Karpas-422 (cell line): ENCODE data around the gene AIMP1. TPM values are rescaled to one million over a fixed set of nuclear protein-coding genes. Genes with fewer than 3 reads are reported as not detected.

ENCODE experiments used
- DNase-seq: peaks from one replicate; pipeline ENCODE4 v3.0.0-alpha.2; 2015
- H2AFZ ChIP-seq: fragments of 200-600 bp; sonication (generic); 2 replicates; pipeline ENCODE4 v1.6.1; 2014; ENCODE audit warnings: antibody characterized with exemption, low read length, mixed read lengths
- H3K27ac ChIP-seq: fragments of 200-600 bp; sonication (generic); 2 replicates; pipeline ENCODE4 v1.5.1; 2014; ENCODE audit warnings: mild to moderate bottlenecking, low read length, moderate library complexity
- H3K27me3 ChIP-seq: fragments of 200-600 bp; sonication (generic); 2 replicates; pipeline ENCODE4 v1.6.1; 2014; ENCODE audit warnings: low read length, mixed read lengths
- H3K36me3 ChIP-seq: fragments of 200-600 bp; sonication (generic); 2 replicates; pipeline ENCODE4 v1.6.1; 2014; ENCODE audit warnings: low read length, mixed read lengths; ENCODE audit not compliant: insufficient read depth
- H3K4me1 ChIP-seq: fragments of 200-600 bp; sonication (generic); 2 replicates; pipeline ENCODE4 v1.6.1; 2014; ENCODE audit warnings: mild to moderate bottlenecking, low read length, mixed read lengths
- H3K4me2 ChIP-seq: fragments of 200-600 bp; sonication (generic); 2 replicates; pipeline ENCODE4 v1.6.1; 2014; ENCODE audit warnings: low read length, low read depth, mild to moderate bottlenecking; ENCODE audit not compliant: poor library complexity, severe bottlenecking
- H3K4me3 ChIP-seq: fragments of 200-600 bp; sonication (generic); 2 replicates; pipeline ENCODE4 v1.5.1; 2014; ENCODE audit warnings: mild to moderate bottlenecking, antibody characterized with exemption, low read length, mixed read lengths
- H3K79me2 ChIP-seq: fragments of 200-600 bp; sonication (generic); 2 replicates; pipeline ENCODE4 v1.6.1; 2014; ENCODE audit warnings: mild to moderate bottlenecking, low read length, mixed read lengths
- H3K9ac ChIP-seq: fragments of 200-600 bp; sonication (generic); 2 replicates; pipeline ENCODE4 v1.6.0; 2014; ENCODE audit warnings: low read length
- H3K9me2 ChIP-seq: fragments of 200-600 bp; sonication (generic), shearing (Covaris generic); replicated peaks from 2 replicates; pipeline ENCODE4 v1.6.0; 2014; ENCODE audit warnings: mild to moderate bottlenecking, low read length, moderate library complexity; ENCODE audit not compliant: insufficient read depth
- H3K9me3 ChIP-seq: fragments of 300-700, 200-600 bp; sonication (generic); 2 replicates; pipeline ENCODE4 v1.6.1; 2014; ENCODE audit warnings: low read length, mixed read lengths
- H4K20me1 ChIP-seq: fragments of 200-600 bp; sonication (generic); 2 replicates; pipeline ENCODE4 v1.6.1; 2014; ENCODE audit warnings: mild to moderate bottlenecking, antibody characterized with exemption, low read length, low read depth; ENCODE audit not compliant: insufficient read depth
- total RNA-seq: library from RNA; depleted of rRNA; stranded (reverse); fragments of >200 nt; shearing (Covaris generic); gene quantifications from 2 replicates; pipeline ENCODE4 v1.2.3, GENCODE V29; 2014; ENCODE audit warnings: low replicate concordance

AIMP1 gene
- total RNA-seq, 1 experiment from 2014 or later: 38.7 TPM

DNA sequence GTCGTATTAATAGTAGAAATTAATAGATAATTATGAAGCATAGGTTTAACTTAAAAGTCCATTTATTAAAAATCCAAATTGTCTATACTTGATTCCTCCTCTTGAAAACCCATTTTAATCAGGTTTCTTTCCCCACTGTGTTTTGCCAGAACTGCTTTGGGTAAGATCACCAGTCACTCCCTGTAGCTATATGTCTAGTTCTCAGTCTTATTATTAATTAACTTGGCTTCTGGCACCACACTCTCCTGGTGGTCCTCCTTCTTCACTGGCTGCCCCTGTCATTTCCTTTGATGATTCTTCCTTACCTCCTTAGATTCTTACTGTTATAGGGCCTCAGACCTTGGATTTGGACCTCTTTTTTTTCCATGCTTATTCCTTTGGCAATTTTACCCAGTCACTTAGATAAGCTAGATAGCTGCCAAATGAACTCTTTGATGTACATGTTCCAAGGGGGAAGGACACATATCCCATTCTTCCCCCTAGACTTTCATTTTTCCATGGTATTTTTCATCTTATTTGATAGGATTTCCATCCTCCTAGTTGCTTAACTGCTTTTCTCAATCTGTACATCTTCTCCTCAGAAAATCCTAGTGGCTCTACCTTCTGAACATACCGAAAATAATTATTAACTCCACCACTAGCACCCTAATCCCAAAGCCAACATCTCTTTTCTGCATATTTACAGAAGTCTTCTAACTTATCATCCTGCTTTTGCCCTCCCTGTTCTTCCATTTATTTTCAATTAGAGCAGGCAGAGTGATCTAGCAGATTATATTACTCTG, 27.7 kb downstream of the AIMP1 start:
- no peak overlapping the region for H3K4me3 ChIP-seq
- H3K27me3 ChIP-seq: no peaks in the 10 kb centered on the region
- H3K36me3 ChIP-seq: peaks cover 63% of the 10 kb centered on the region
- H3K27ac ChIP-seq: no peak overlapping the region
- H2AFZ ChIP-seq: no peak overlapping the region
- H3K4me1 ChIP-seq: no peaks in the 10 kb centered on the region
- peaks cover 62% of the 10 kb centered on the region for H3K79me2 ChIP-seq
- no peak overlapping the region for H3K4me2 ChIP-seq
- DNase-seq: no peak
- H3K9ac ChIP-seq: no peak overlapping the region
- H3K9me2 ChIP-seq: no peaks in the 10 kb centered on the region
- H3K9me3 ChIP-seq: no peaks in the 10 kb centered on the region
- H4K20me1 ChIP-seq: peaks cover 11% of the 10 kb centered on the region; the same call in 1 of the 2 replicates

DNA sequence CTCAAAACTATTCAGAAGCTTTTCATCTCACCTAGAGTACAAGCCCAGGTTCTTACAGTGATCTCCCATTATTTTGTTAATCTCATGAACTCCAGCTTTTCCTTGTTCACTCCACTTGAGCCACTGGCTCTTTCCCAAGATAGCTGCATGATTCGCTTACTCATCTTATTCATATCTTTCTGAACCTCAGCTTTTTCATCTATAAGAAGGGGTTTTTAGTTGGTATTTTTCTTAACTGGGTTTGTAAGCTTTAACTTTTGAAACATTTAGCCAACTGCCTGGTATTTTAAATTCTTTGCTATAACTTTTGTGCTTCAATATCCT, 28.3 kb downstream of the AIMP1 start:
- Histone ChIP-seq H2AFZ (no peak overlapping the region), H3K36me3 (peaks cover 64% of the 10 kb centered on the region), H3K4me3 (no peak overlapping the region), H3K9ac (no peak overlapping the region), H3K79me2 (peaks cover 57% of the 10 kb centered on the region), H4K20me1 (peaks cover 11% of the 10 kb centered on the region; the same call in 1 of the 2 replicates), H3K9me2 (no peaks in the 10 kb centered on the region), H3K27ac (no peak overlapping the region), H3K27me3 (no peaks in the 10 kb centered on the region), H3K4me2 (no peak overlapping the region), H3K4me1 (no peaks in the 10 kb centered on the region), H3K9me3 (no peaks in the 10 kb centered on the region)
- DNase-seq: no peak

DNA sequence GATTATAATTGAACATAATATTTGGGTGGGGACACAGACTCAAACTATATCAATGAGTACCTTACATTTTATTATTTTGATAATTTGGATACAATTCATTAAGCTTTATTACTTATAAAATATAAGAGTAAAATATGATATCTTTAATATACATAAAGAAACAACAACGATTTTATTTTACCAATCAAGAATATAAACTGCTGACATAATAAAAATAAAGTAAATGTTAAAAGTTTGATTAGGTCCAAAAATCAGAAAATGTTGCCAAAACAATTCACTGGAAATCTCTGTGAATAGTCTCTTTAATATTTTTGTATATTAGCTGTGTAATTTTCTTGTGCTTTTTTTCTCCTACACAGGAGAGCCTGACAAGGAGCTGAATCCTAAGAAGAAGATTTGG, 30.8 kb downstream of the AIMP1 start:
- Histone ChIP-seq H3K27ac (no peak overlapping the region), H3K36me3 (peaks cover 44% of the 10 kb centered on the region), H3K9me2 (no peaks in the 10 kb centered on the region), H4K20me1 (peaks cover 11% of the 10 kb centered on the region; the same call in 1 of the 2 replicates), H3K9ac (no peak overlapping the region), H3K4me1 (no peaks in the 10 kb centered on the region), H3K4me3 (no peak overlapping the region), H3K9me3 (no peaks in the 10 kb centered on the region), H3K79me2 (peaks cover 31% of the 10 kb centered on the region), H3K27me3 (no peaks in the 10 kb centered on the region), H3K4me2 (no peak overlapping the region), H2AFZ (no peak overlapping the region)
- DNase-seq: no peak

- H2AFZ ChIP-seq: no peak overlapping the region
- H3K36me3 ChIP-seq: peaks cover 32% of the 10 kb centered on the region; the same call in 1 of the 2 replicates
- H3K79me2 ChIP-seq: no peaks in the 10 kb centered on the region
- H3K9me2 ChIP-seq: no peaks in the 10 kb centered on the region
- H3K27me3 ChIP-seq: no peaks in the 10 kb centered on the region
- H3K4me2 ChIP-seq: no peak overlapping the region
- H3K4me1 ChIP-seq: no peaks in the 10 kb centered on the region
- H3K9ac ChIP-seq: no peak overlapping the region
- no peak for DNase-seq
- H3K27ac ChIP-seq: no peak overlapping the region
- H3K9me3 ChIP-seq: no peaks in the 10 kb centered on the region
- H3K4me3 ChIP-seq: no peak overlapping the region
- H4K20me1 ChIP-seq: 0 out of 2 replicates have a peak, but pooled peaks cover 4% of the 10 kb centered on the region
Observed at GRCh38 chr4:106351016-106351415, 34.7 kb downstream of the AIMP1 start.

- no peaks in the 10 kb centered on the region for H3K4me1 ChIP-seq
- no peak overlapping the region for H3K9ac ChIP-seq
- H4K20me1 ChIP-seq: 0 out of 2 replicates have a peak, but pooled peaks cover under 1% of the 10 kb centered on the region
- H3K9me2 ChIP-seq: no peaks in the 10 kb centered on the region
- no peak overlapping the region for H3K4me3 ChIP-seq
- no peaks in the 10 kb centered on the region for H3K9me3 ChIP-seq
- peaks cover 8% of the 10 kb centered on the region; the same call in 1 of the 2 replicates for H3K36me3 ChIP-seq
- H3K27me3 ChIP-seq: no peaks in the 10 kb centered on the region
- no peak for DNase-seq
- H3K4me2 ChIP-seq: no peak overlapping the region
- no peak overlapping the region for H2AFZ ChIP-seq
- no peaks in the 10 kb centered on the region for H3K79me2 ChIP-seq
- H3K27ac ChIP-seq: no peak overlapping the region
Observed at GRCh38 chr4:106353786-106354185, 37.4 kb downstream of the AIMP1 start.

GRCh38 chr4:106355193-106355592, 38.8 kb downstream of the AIMP1 start:
- no peak for DNase-seq
- Histone ChIP-seq H3K27ac (no peak overlapping the region), H3K9me3 (no peaks in the 10 kb centered on the region), H2AFZ (no peak overlapping the region), H3K4me3 (no peak overlapping the region), H3K79me2 (no peaks in the 10 kb centered on the region), H4K20me1 (no peaks in the 10 kb centered on the region), H3K9ac (no peak overlapping the region), H3K9me2 (no peaks in the 10 kb centered on the region), H3K4me2 (no peak overlapping the region), H3K36me3 (peaks cover under 1% of the 10 kb centered on the region; the same call in 1 of the 2 replicates), H3K4me1 (no peaks in the 10 kb centered on the region), H3K27me3 (no peaks in the 10 kb centered on the region)

- Histone ChIP-seq H3K4me1 (no peaks in the 10 kb centered on the region), H3K27me3 (no peaks in the 10 kb centered on the region), H3K36me3 (no peaks in the 10 kb centered on the region), H3K4me3 (no peak overlapping the region), H4K20me1 (no peaks in the 10 kb centered on the region), H3K9me2 (no peaks in the 10 kb centered on the region), H3K4me2 (no peak overlapping the region), H3K79me2 (no peaks in the 10 kb centered on the region), H2AFZ (no peak overlapping the region), H3K9me3 (no peaks in the 10 kb centered on the region), H3K27ac (no peak overlapping the region), H3K9ac (no peak overlapping the region)
- no peak for DNase-seq
Observed at GRCh38 chr4:106358899-106359298, 42.5 kb downstream of the AIMP1 start.

DNA sequence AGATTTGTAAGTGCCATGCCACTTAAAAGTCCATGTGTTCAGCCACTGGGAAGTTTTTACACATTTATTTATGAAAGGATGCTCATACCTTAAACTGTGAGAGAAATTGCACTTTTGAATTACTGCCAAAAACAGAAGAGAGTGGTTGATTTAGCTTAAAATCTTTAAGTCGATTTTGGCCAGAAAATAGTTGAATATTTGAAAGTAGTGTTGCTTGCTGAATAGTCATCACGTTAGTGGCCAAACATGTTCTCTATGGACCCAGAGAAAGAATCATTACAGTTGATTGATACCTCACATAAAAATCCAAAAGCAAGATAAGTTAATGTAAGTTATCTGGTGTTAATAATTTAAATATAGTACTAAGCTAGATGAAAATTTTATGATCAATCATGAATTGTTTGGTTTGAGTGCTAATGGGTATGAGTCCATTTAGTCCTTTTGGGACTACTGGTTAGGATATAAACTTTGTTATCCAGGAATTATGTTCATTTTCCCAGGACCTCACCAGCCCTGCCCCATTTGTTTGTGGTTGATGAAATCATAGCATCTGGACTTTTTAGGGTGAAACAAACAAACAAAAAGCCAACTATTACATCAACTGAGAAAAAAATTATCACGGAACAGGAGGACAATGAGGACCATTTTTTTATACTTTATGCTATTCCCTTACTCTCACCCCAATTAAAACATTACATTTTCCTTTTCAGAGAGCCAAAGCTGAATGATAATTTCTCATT, 45.9 kb downstream of the AIMP1 start:
- no peaks in the 10 kb centered on the region for H3K9me2 ChIP-seq

More for the DNA sequence above, 45.9 kb downstream of the AIMP1 start:
- Histone ChIP-seq H3K4me1 (no peaks in the 10 kb centered on the region), H4K20me1 (no peaks in the 10 kb centered on the region), H3K27ac (no peak overlapping the region), H3K4me2 (no peak overlapping the region), H3K36me3 (no peaks in the 10 kb centered on the region), H3K9ac (no peak overlapping the region), H2AFZ (no peak overlapping the region), H3K27me3 (no peaks in the 10 kb centered on the region), H3K79me2 (no peaks in the 10 kb centered on the region), H3K9me3 (no peaks in the 10 kb centered on the region), H3K4me3 (no peak overlapping the region)
- no peak for DNase-seq
